CD4-positive, CD25-positive, alpha-beta regulatory T cell (primary cell): ENCODE measurements around the gene RAB3IL1. TPM values are rescaled to one million over a fixed set of nuclear protein-coding genes. Genes with fewer than 3 reads are reported as not detected.
A peak's percentile ranks its signal among the peaks of the same experiment; 100 is the strongest.

Experiments used
- ATAC-seq, 2 donors: fragments of 150-1000 bp; cut with Tn5 transposase; one replicate each; pipeline ENCODE4 v1.10.0; 2021; ENCODE audit warnings: low read depth in 2 of 2, moderate number of reproducible peaks in 2 of 2, moderate library complexity in 1 of 2
- DNase-seq, 3 donors: peaks; one replicate each; pipeline versions ENCODE4 v3.0.0 to v3.0.0-alpha.2; 2012 to 2022; ENCODE audit warnings: mixed read lengths in 1 of 3
- H3K27ac ChIP-seq: one replicate; pipeline ENCODE4 v1.7.0; 2013; ENCODE audit warnings: mild to moderate bottlenecking, low read length; ENCODE audit not compliant: insufficient read depth, poor library complexity, severe bottlenecking
- H3K27me3 ChIP-seq: one replicate; pipeline ENCODE4 v1.7.0; 2013; ENCODE audit warnings: low read length; ENCODE audit not compliant: control insufficient read depth, insufficient read depth
- H3K36me3 ChIP-seq: one replicate; pipeline ENCODE4 v1.7.0; 2013; ENCODE audit warnings: mild to moderate bottlenecking, low read length, moderate library complexity; ENCODE audit not compliant: control insufficient read depth, insufficient read depth
- H3K4me1 ChIP-seq: 2 replicates; pipeline ENCODE4 v1.7.0; 2013; ENCODE audit warnings: mild to moderate bottlenecking, low read length; ENCODE audit not compliant: insufficient read depth, control insufficient read depth, poor library complexity, severe bottlenecking
- H3K4me3 ChIP-seq: one replicate; pipeline ENCODE4 v1.7.0; 2013; ENCODE audit warnings: low read depth, mild to moderate bottlenecking, low read length, moderate library complexity
- H3K9me3 ChIP-seq, 2 experiments: 1 replicate in 1 of 2; 2 replicates in 1 of 2; pipeline ENCODE4 v1.7.0; 2013; ENCODE audit warnings: low read length in 2 of 2, mild to moderate bottlenecking in 1 of 2, moderate library complexity in 1 of 2; ENCODE audit not compliant: control insufficient read depth in 2 of 2
- H3K27ac Mint-ChIP-seq, 3 donors: one replicate each; pipeline ENCODE4 v1.8.0; 2020 to 2022; ENCODE audit warnings: mild to moderate bottlenecking in 3 of 3, mixed read lengths in 3 of 3, moderate library complexity in 2 of 3
- H3K27me3 Mint-ChIP-seq: one replicate; pipeline ENCODE4 v1.8.0; 2022; ENCODE audit warnings: mild to moderate bottlenecking, mixed read lengths
- H3K36me3 Mint-ChIP-seq: one replicate; pipeline ENCODE4 v1.8.0; 2020; ENCODE audit warnings: mixed read lengths
- H3K4me1 Mint-ChIP-seq, 4 donors: one replicate each; pipeline ENCODE4 v1.8.0; 2020 to 2022; ENCODE audit warnings: mixed read lengths in 4 of 4, mild to moderate bottlenecking in 1 of 4
- H3K4me3 Mint-ChIP-seq, 4 donors: one replicate each; pipeline ENCODE4 v1.8.0; 2020 to 2022; ENCODE audit warnings: mild to moderate bottlenecking in 4 of 4, mixed read lengths in 4 of 4, moderate library complexity in 3 of 4
- H3K9me3 Mint-ChIP-seq, 7 donors: one replicate each; pipeline ENCODE4 v1.8.0; 2020 to 2022; ENCODE audit warnings: mixed read lengths in 7 of 7, mild to moderate bottlenecking in 3 of 7, moderate library complexity in 2 of 7
- polyA plus RNA-seq, 4 donors: library from polyadenylated mRNA; unstranded; fragments of 300-500 nt; fragmentation: Illumina TruSeq; gene quantifications; one replicate each; pipeline ENCODE4 v1.2.3, GENCODE V29; 2021
- total RNA-seq: library from RNA; stranded (reverse); gene quantifications from one replicate; pipeline ENCODE4 v1.2.3, GENCODE V29; 2022

Gene RAB3IL1
- total and polyA plus RNA-seq, 5 donors from 2014 or later, result not detected

- no peaks in the 10 kb centered on the region for H3K27me3 ChIP-seq
- Mint-ChIP-seq H3K9me3 (no peaks in the 10 kb centered on the region), H3K36me3 (no peaks in the 10 kb centered on the region), H3K4me3 (no peak overlapping the region), H3K27me3 (peaks cover 10% of the 10 kb centered on the region), H3K4me1 (peaks cover 3 to 7% (median 5%) of the 10 kb centered on the region in 4 donors), H3K27ac (no peak overlapping the region)
- ATAC-seq (no peak), DNase-seq (no peak)
- no peaks in the 10 kb centered on the region for H3K9me3 ChIP-seq
- peaks cover 8% of the 10 kb centered on the region for H3K4me1 ChIP-seq
- H3K4me3 ChIP-seq, result no peak overlapping the region
- H3K27ac ChIP-seq, result no peak overlapping the region
- H3K36me3 ChIP-seq, result no peaks in the 10 kb centered on the region
These were observed 19.2 kb downstream of the RAB3IL1 start for GRCh38 chr11:61898247-61898582.

GRCh38 chr11:61897387-61898246, 19.7 kb downstream of the RAB3IL1 start:
- H3K4me3 Mint-ChIP-seq, result no peak overlapping the region
- peaks cover 0 to under 1% (median 0%) of the 10 kb centered on the region in 7 donors for H3K9me3 Mint-ChIP-seq
- Histone ChIP-seq H3K27ac (no peak overlapping the region), H3K36me3 (no peaks in the 10 kb centered on the region), H3K9me3 (no peaks in the 10 kb centered on the region), H3K4me1 (peaks cover 8% of the 10 kb centered on the region), H3K4me3 (no peak overlapping the region), H3K27me3 (no peaks in the 10 kb centered on the region)
- no peaks in the 10 kb centered on the region for H3K36me3 Mint-ChIP-seq
- peak; percentile 51 to 70 (median 62) for DNase-seq
- H3K27ac Mint-ChIP-seq, result no peak overlapping the region
- ATAC-seq, result peak; percentile 40 to 54
- peaks cover 10% of the 10 kb centered on the region for H3K27me3 Mint-ChIP-seq
- H3K4me1 Mint-ChIP-seq, result peaks cover 3 to 7% (median 4%) of the 10 kb centered on the region in 4 donors

GRCh38 chr11:61896665-61897386, 20.5 kb downstream of the RAB3IL1 start:
- Histone ChIP-seq H3K36me3 (no peaks in the 10 kb centered on the region), H3K27ac (no peak overlapping the region), H3K4me3 (no peak overlapping the region), H3K4me1 (peaks cover 8% of the 10 kb centered on the region), H3K9me3 (no peaks in the 10 kb centered on the region), H3K27me3 (no peaks in the 10 kb centered on the region)
- peaks cover 10% of the 10 kb centered on the region for H3K27me3 Mint-ChIP-seq
- peaks cover 0 to 2% (median 0%) of the 10 kb centered on the region in 7 donors for H3K9me3 Mint-ChIP-seq
- H3K4me3 Mint-ChIP-seq, result peak overlapping the region in 1 of 4 donors; percentile 16
- no peaks in the 10 kb centered on the region for H3K36me3 Mint-ChIP-seq
- ATAC-seq, result no peak
- H3K4me1 Mint-ChIP-seq, result peaks cover 3 to 7% (median 5%) of the 10 kb centered on the region in 4 donors
- no peak overlapping the region for H3K27ac Mint-ChIP-seq
- DNase-seq, result no peak

GRCh38 chr11:61895718-61896059, 21.7 kb downstream of the RAB3IL1 start:
- Histone ChIP-seq H3K27me3 (no peaks in the 10 kb centered on the region), H3K4me1 (peaks cover 13% of the 10 kb centered on the region), H3K4me3 (no peak overlapping the region), H3K9me3 (no peaks in the 10 kb centered on the region), H3K36me3 (no peaks in the 10 kb centered on the region), H3K27ac (no peak overlapping the region)
- no peak for DNase-seq
- peaks cover 10% of the 10 kb centered on the region for H3K27me3 Mint-ChIP-seq
- peaks cover 0 to 2% (median 0%) of the 10 kb centered on the region in 7 donors for H3K9me3 Mint-ChIP-seq
- no peak overlapping the region for H3K27ac Mint-ChIP-seq
- H3K36me3 Mint-ChIP-seq, result no peaks in the 10 kb centered on the region
- no peak overlapping the region for H3K4me3 Mint-ChIP-seq
- peaks cover 3 to 10% (median 5%) of the 10 kb centered on the region in 4 donors for H3K4me1 Mint-ChIP-seq
- ATAC-seq, result no peak

GRCh38 chr11:61895046-61895717, 22.2 kb downstream of the RAB3IL1 start:
- Mint-ChIP-seq H3K9me3 (peaks cover 0 to 2% (median 0%) of the 10 kb centered on the region in 7 donors), H3K27me3 (peaks cover 10% of the 10 kb centered on the region), H3K4me1 (peaks cover 3 to 12% (median 5%) of the 10 kb centered on the region in 4 donors), H3K4me3 (no peak overlapping the region), H3K27ac (no peak overlapping the region), H3K36me3 (no peaks in the 10 kb centered on the region)
- Histone ChIP-seq H3K9me3 (no peaks in the 10 kb centered on the region), H3K36me3 (no peaks in the 10 kb centered on the region), H3K27me3 (no peaks in the 10 kb centered on the region), H3K27ac (no peak overlapping the region), H3K4me3 (no peak overlapping the region), H3K4me1 (peaks cover 18% of the 10 kb centered on the region)
- ATAC-seq (no peak), DNase-seq (no peak)

- Mint-ChIP-seq H3K4me3 (peak overlapping the region in 2 of 4 donors; percentile 39 to 69), H3K36me3 (no peaks in the 10 kb centered on the region), H3K9me3 (peaks cover 0 to 2% (median 0%) of the 10 kb centered on the region in 7 donors), H3K27me3 (peaks cover 4% of the 10 kb centered on the region), H3K4me1 (peaks cover 0 to 7% (median under 1%) of the 10 kb centered on the region in 4 donors), H3K27ac (no peak overlapping the region)
- no peak overlapping the region for H3K4me3 ChIP-seq
- no peaks in the 10 kb centered on the region for H3K36me3 ChIP-seq
- H3K9me3 ChIP-seq, result no peaks in the 10 kb centered on the region
- no peaks in the 10 kb centered on the region for H3K27me3 ChIP-seq
- H3K27ac ChIP-seq, result no peak overlapping the region
- H3K4me1 ChIP-seq, result peaks cover 13% of the 10 kb centered on the region
- DNase-seq, result no peak
- ATAC-seq, result no peak
These were observed 23.4 kb downstream of the RAB3IL1 start for GRCh38 chr11:61893981-61894380.

- peaks cover 0 to 7% (median 0%) of the 10 kb centered on the region in 4 donors for H3K4me1 Mint-ChIP-seq
These were observed 25.3 kb downstream of the RAB3IL1 start for GRCh38 chr11:61892085-61892370.

More at GRCh38 chr11:61892085-61892370, 25.3 kb downstream of the RAB3IL1 start:
- peak overlapping the region; percentile 69 to 85 (median 78) for H3K4me3 Mint-ChIP-seq
- H3K4me3 ChIP-seq, result no peak overlapping the region
- H3K27ac ChIP-seq, result peak overlapping the region; percentile 33
- no peaks in the 10 kb centered on the region for H3K36me3 Mint-ChIP-seq
- no peaks in the 10 kb centered on the region for H3K9me3 ChIP-seq
- H3K36me3 ChIP-seq, result no peaks in the 10 kb centered on the region
- peaks cover 0 to 2% (median 0%) of the 10 kb centered on the region in 7 donors for H3K9me3 Mint-ChIP-seq
- DNase-seq (no peak), ATAC-seq (peak; percentile 45 to 46)
- no peaks in the 10 kb centered on the region for H3K27me3 ChIP-seq
- peak overlapping the region in 1 of 3 donors; percentile 80 for H3K27ac Mint-ChIP-seq
- peaks cover 11% of the 10 kb centered on the region for H3K4me1 ChIP-seq
- peaks cover 4% of the 10 kb centered on the region for H3K27me3 Mint-ChIP-seq
